IMR-90 (cell line): Measurements from ENCODE around the gene GXYLT1. TPM values are rescaled to one million over a fixed set of nuclear protein-coding genes. Genes with fewer than 3 reads are reported as not detected.
A peak's percentile ranks its signal among the peaks of the same experiment; 100 is the strongest.

Experiments
- ATAC-seq: fragments of 200-7000 bp; cut with Tn5 transposase; 2 replicates; pipeline ENCODE4 v1.9.1; 2020; ENCODE audit warnings: low read depth, mild to moderate bottlenecking, moderate library complexity
- Bru-seq: library from RNA; stranded (reverse); fragments of 400-500 nt; gene quantifications from one replicate; lab custom pipeline; 2021; lab: Mats Ljungman, UMichigan
- BruChase-seq, 2 experiments: library from RNA; stranded (reverse); fragments of 400-500 nt; gene quantifications; one replicate each; lab custom pipeline; 2021; lab: Mats Ljungman, UMichigan
- BruUV-seq: library from RNA; stranded (reverse); fragments of 400-500 nt; replicated peaks from 2 replicates; lab custom pipeline; 2021; lab: Mats Ljungman, UMichigan
- CTCF ChIA-PET: fragments of 300-600 bp; formaldehyde crosslinking; extraction: SDS; loops from one replicate; lab custom pipeline; 2021; ENCODE audit warnings: antibody characterized with exemption; lab: Yijun Ruan, JAX
- POLR2A ChIA-PET: fragments of 300-600 bp; sonication (Branson Sonifier 250); formaldehyde crosslinking; loops from one replicate; lab custom pipeline; 2022; ENCODE audit warnings: antibody characterized with exemption; ENCODE audit not compliant: unreplicated experiment; lab: Charles Lee
- DNase-seq: peaks from one replicate; pipeline ENCODE4 v3.0.0; 2013
- H2AFZ ChIP-seq: replicated peaks from 2 replicates; pipeline ENCODE3; 2013; ENCODE audit warnings: low read length, mild to moderate bottlenecking; ENCODE audit not compliant: poor library complexity
- H2AK5ac ChIP-seq: 2 replicates; pipeline ENCODE4 v1.6.1; 2013; ENCODE audit warnings: low read depth, low read length, inconsistent platforms
- H2AK9ac ChIP-seq: replicated peaks from 2 replicates; pipeline ENCODE3; 2013; ENCODE audit warnings: mild to moderate bottlenecking, low read depth, low read length, moderate library complexity; ENCODE audit not compliant: poor library complexity
- H2BK120ac ChIP-seq: 2 replicates; pipeline ENCODE4 v1.6.1; 2013; ENCODE audit warnings: low read depth, low read length, inconsistent platforms
- H2BK15ac ChIP-seq: 3 replicates; pipeline ENCODE4 v1.6.1; 2013; ENCODE audit warnings: low read depth, low read length, inconsistent platforms
- H2BK20ac ChIP-seq: 2 replicates; pipeline ENCODE4 v1.6.1; 2013; ENCODE audit warnings: low read depth, mild to moderate bottlenecking, inconsistent platforms, low read length, moderate library complexity
- H2BK5ac ChIP-seq: 2 replicates; pipeline ENCODE4 v1.6.1; 2013; ENCODE audit warnings: mild to moderate bottlenecking, low read depth, low read length, inconsistent platforms; ENCODE audit not compliant: poor library complexity, severe bottlenecking
- H3K14ac ChIP-seq: replicated peaks from 2 replicates; pipeline ENCODE4 v1.6.1; 2013; ENCODE audit warnings: low read depth, low read length, inconsistent platforms
- H3K18ac ChIP-seq: 2 replicates; pipeline ENCODE4 v1.6.1; 2013; ENCODE audit warnings: low read depth, low read length, control low read depth
- H3K23ac ChIP-seq: 2 replicates; pipeline ENCODE4 v1.6.1; 2013; ENCODE audit warnings: low read depth, low read length, inconsistent platforms
- H3K27ac ChIP-seq: 2 replicates; pipeline ENCODE4 v1.5.1; 2013; ENCODE audit warnings: mild to moderate bottlenecking, control low read depth, low read length; ENCODE audit not compliant: insufficient read depth
- H3K27me3 ChIP-seq: 2 replicates; pipeline ENCODE4 v1.6.1; 2013; ENCODE audit warnings: low read length; ENCODE audit not compliant: control insufficient read depth, insufficient read depth
- H3K36me3 ChIP-seq: 2 replicates; pipeline ENCODE4 v1.6.1; 2013; ENCODE audit warnings: low read length, mixed read lengths; ENCODE audit not compliant: control insufficient read depth, insufficient read depth
- H3K4ac ChIP-seq: 2 replicates; pipeline ENCODE4 v1.6.1; 2013; ENCODE audit warnings: low read depth, low read length, inconsistent platforms
- H3K4me1 ChIP-seq: 2 replicates; pipeline ENCODE4 v1.6.1; 2013; ENCODE audit warnings: low read length, mixed read lengths; ENCODE audit not compliant: control insufficient read depth, insufficient read depth
- H3K4me2 ChIP-seq: 2 replicates; pipeline ENCODE4 v1.6.1; 2013; ENCODE audit warnings: low read depth, mild to moderate bottlenecking, control low read depth, low read length, moderate library complexity
- H3K4me3 ChIP-seq: 2 replicates; pipeline ENCODE4 v1.5.1; 2013; ENCODE audit warnings: low read depth, mild to moderate bottlenecking, control low read depth, low read length, moderate library complexity; ENCODE audit not compliant: insufficient read depth
- H3K56ac ChIP-seq: 2 replicates; pipeline ENCODE4 v1.6.1; 2013; ENCODE audit warnings: low read length, inconsistent platforms; ENCODE audit not compliant: insufficient read depth; ENCODE audit errors: extremely low read depth
- H3K79me1 ChIP-seq, 2 experiments: 2 replicates each; pipeline ENCODE4 v1.6.1; 2013; ENCODE audit warnings: low read length in 2 of 2, inconsistent platforms in 1 of 2, low read depth in 1 of 2
- H3K9ac ChIP-seq: 2 replicates; pipeline ENCODE4 v1.6.1; 2013; ENCODE audit warnings: low read depth, low read length, control low read depth
- H3K9me1 ChIP-seq: 2 replicates; pipeline ENCODE4 v1.6.1; 2013; ENCODE audit warnings: low read length, inconsistent platforms; ENCODE audit not compliant: insufficient read depth
- H3K9me3 ChIP-seq: 2 replicates; pipeline ENCODE4 v1.6.1; 2013; ENCODE audit warnings: low read length; ENCODE audit not compliant: control insufficient read depth, insufficient read depth
- H4K20me1 ChIP-seq: 2 replicates; pipeline ENCODE4 v1.6.1; 2013; ENCODE audit warnings: low read length, inconsistent platforms; ENCODE audit not compliant: insufficient read depth
- H4K5ac ChIP-seq: 2 replicates; pipeline ENCODE4 v1.6.1; 2013; ENCODE audit warnings: mild to moderate bottlenecking, low read depth, low read length, control low read depth
- H4K8ac ChIP-seq, 2 experiments: 2 replicates each; pipeline ENCODE4 v1.6.1; 2013; ENCODE audit warnings: low read depth in 2 of 2, low read length in 2 of 2, control low read depth in 1 of 2, inconsistent platforms in 1 of 2
- H4K91ac ChIP-seq: 2 replicates; pipeline ENCODE4 v1.6.1; 2013; ENCODE audit warnings: low read depth, low read length, inconsistent platforms; ENCODE audit not compliant: insufficient read depth
- CHD1 ChIP-seq: IDR thresholded peaks from 2 replicates; pipeline ENCODE4 v1.6.1; 2012; ENCODE audit warnings: low read depth, low read length, improper control_type of control experiment
- CTCF ChIP-seq: conservative IDR thresholded peaks from 2 replicates; pipeline ENCODE4 v1.5.1; 2012; ENCODE audit warnings: mild to moderate bottlenecking, low read depth, low read length, improper control_type of control experiment
- ELK1 ChIP-seq: fragments of 150-350 bp; IDR thresholded peaks from 2 replicates; pipeline ENCODE4 v1.6.1; 2016; ENCODE audit warnings: low read depth, mild to moderate bottlenecking, low read length, moderate library complexity, borderline replicate concordance
- MAFK ChIP-seq: IDR thresholded peaks from 2 replicates; pipeline ENCODE4 v1.6.1; 2012; ENCODE audit warnings: low read depth, low read length, improper control_type of control experiment
- MXI1 ChIP-seq: IDR thresholded peaks from 2 replicates; pipeline ENCODE4 v1.6.1; 2012; ENCODE audit warnings: low read depth, mild to moderate bottlenecking, low read length, moderate library complexity, borderline replicate concordance
- NFE2L2 ChIP-seq: fragments of 150-350 bp; IDR thresholded peaks from 2 replicates; pipeline ENCODE4 v1.6.1; 2016; ENCODE audit warnings: low read depth, mild to moderate bottlenecking, low read length
- POLR2A ChIP-seq: IDR thresholded peaks from 2 replicates; pipeline ENCODE4 v1.6.1; 2012; ENCODE audit warnings: mild to moderate bottlenecking, low read depth, low read length
- RCOR1 ChIP-seq: IDR thresholded peaks from 2 replicates; pipeline ENCODE4 v1.6.1; 2012; ENCODE audit warnings: mild to moderate bottlenecking, low read length, improper control_type of control experiment; ENCODE audit not compliant: insufficient replicate concordance
- WGBS, 2 experiments: methylation state at CpG; one replicate each; pipeline versions ENCODE4 v1.1.5 to v1.1.7; 2013; ENCODE audit warnings: missing lambda C conversion rate in 2 of 2; ENCODE audit not compliant: insufficient read length in 1 of 2; ENCODE audit errors: extremely low coverage in 2 of 2; 5-methylcytosine and 5-hydroxymethylcytosine counted together
- dilution Hi-C: fragments of 300-500 bp; cut with HindIII; formaldehyde crosslinking; loops from one replicate; pipeline ENCODE4 v1.14.3; 2018; ENCODE audit warnings: low sequenced_read_pairs; ENCODE audit not compliant: unreplicated experiment
- in situ Hi-C: fragments of 300-500 bp; cut with MboI; formaldehyde crosslinking; loops from 3 replicates; pipeline ENCODE4 v1.14.3; 2019; ENCODE audit warnings: low sequenced_read_pairs, inconsistent platforms, mixed read lengths
- intact Hi-C: fragments of 100-400 bp; cut with micrococcal nuclease; formaldehyde crosslinking; loops from 2 replicates; pipeline ENCODE4 v1.10.0; 2022
- long read RNA-seq: library from polyadenylated mRNA; unstranded; transcript quantifications from one replicate; pipeline ENCODE4 v2.0.0, GENCODE V29; 2021; ENCODE audit not compliant: unreplicated experiment
- polyA plus RNA-seq, 3 experiments: library from polyadenylated mRNA; depleted of rRNA; stranded (reverse); fragments of >200 nt; gene quantifications; 2 replicates each; pipeline ENCODE4 v1.2.3, GENCODE V29; 2012; ENCODE audit warnings: low replicate concordance in 1 of 3
- total RNA-seq: library from RNA; depleted of rRNA; stranded (reverse); fragments of >200 nt; gene quantifications from 2 replicates; pipeline ENCODE4 v1.2.3, GENCODE V29; 2012; rRNA removed
- TF ChIP-seq, protein P1 (sequence below): fragments of 150-350 bp; IDR thresholded peaks from 2 replicates; pipeline ENCODE4 v1.6.1; 2017; ENCODE audit warnings: mild to moderate bottlenecking, antibody characterized with exemption, low read length, low read depth

The GXYLT1 gene
- 8.6 and 18.1 TPM in 2 replicates for total RNA-seq
- polyA plus RNA-seq (2012; rRNA removed), result 6.4 and 8.5 TPM in 2 replicates
- 1.6 and 2.1 TPM in 2 replicates for polyA plus RNA-seq (2012; cell fraction: cytosol; rRNA removed)
- 1.2 and 4.1 TPM in 2 replicates for polyA plus RNA-seq (2012; cell fraction: nucleus; rRNA removed; ENCODE audit: low replicate concordance)
- percentile 71 among the genes with signal in this experiment for Bru-seq, nascent RNA
- percentile 74 among the genes with signal in this experiment for BruChase-seq, experiment 1, labeled RNA remaining after a 6-hour chase
- percentile 76 among the genes with signal in this experiment for BruChase-seq, experiment 2, labeled RNA remaining after a 2-hour chase
- long read RNA-seq, full-length matches to known transcripts, result 40 of 48 reads
- long read RNA-seq, partial matches to known transcripts, result 3 of 48 reads
- long read RNA-seq, other reads (novel, unspliced or antisense), result 5 of 48 reads

GRCh38 chr12:42144408-42145196 is at the start of gene GXYLT1:
TSS of gene GXYLT1 (minus strand) at chr12:42144874. CDS start at chr12:42144646, 228 bp downstream.
- no TSS peak for BruUV-seq
- ATAC-seq, result peak; percentile 97
- Histone ChIP-seq H2BK5ac (peak within 1 kb of the TSS; percentile 58), H3K9me1 (peaks cover 14% of the 10 kb centered on the region; the same call in 1 of the 2 replicates), H2BK15ac (peak within 1 kb of the TSS; percentile 10; the same call in 1 of the 3 replicates), H3K36me3 (no peaks in the 10 kb centered on the region), H2BK20ac (no peak within 1 kb of the TSS), H3K14ac (peak within 1 kb of the TSS; percentile 76), H3K27me3 (no peaks in the 10 kb centered on the region), H2BK120ac (no peak within 1 kb of the TSS), H3K4me3 (peak within 1 kb of the TSS; percentile 94), H2AK9ac (peak within 1 kb of the TSS; percentile 80), H3K4ac (peak within 1 kb of the TSS; percentile 49), H3K23ac (peak within 1 kb of the TSS; percentile 86), H2AFZ (peak within 1 kb of the TSS; percentile 93), H4K20me1 (peaks cover 10% of the 10 kb centered on the region; the same call in 1 of the 2 replicates), H3K27ac (peak within 1 kb of the TSS; percentile 78), H4K91ac (no peak within 1 kb of the TSS), H3K56ac (peak within 1 kb of the TSS; percentile 67), H2AK5ac (no peak within 1 kb of the TSS), H3K79me1 (peaks cover 5 to 28% of the 10 kb centered on the region in 2 experiments; a peak in 3 of 4 replicates), H4K5ac (peak within 1 kb of the TSS; percentile 62; the same call in 1 of the 2 replicates), H3K18ac (peak within 1 kb of the TSS; percentile 61; the same call in 1 of the 2 replicates), H3K9ac (peak within 1 kb of the TSS; percentile 83), H3K4me1 (peaks cover 4% of the 10 kb centered on the region; the same call in 1 of the 2 replicates), H3K9me3 (no peaks in the 10 kb centered on the region), H3K4me2 (peak within 1 kb of the TSS; percentile 99), H4K8ac (peak within 1 kb of the TSS; percentile 67 to 76; a peak in 3 of 4 replicates)
- ChIA-PET CTCF (interaction anchor here (0.7 to 1.0 kb wide), 2 partner anchors 10 to 187 kb away, joined by 3 read pairs; no protein-coding TSS in a partner anchor), POLR2A (interaction anchor here (0.7 to 0.9 kb wide), 2 partner anchors 14 to 201 kb away, joined by 3 to 4 read pairs; no protein-coding TSS in a partner anchor)
- intact Hi-C loops, result loop anchor here (5.0 kb wide), 1 partner anchor 93 kb away; the partner anchor contains the start of gene YAF2
- in situ Hi-C loops, result no loop called here
- 1% methylated on average over 55 of the region's 106 CpGs; no CpG with 5 or more reads in 1 of the 2 experiments for WGBS, 2 experiments
- DNase-seq, result peak; percentile 91
- dilution Hi-C loops, result no loop called here
- peak; percentile 10; the same call in 1 of the 2 replicates for TF ChIP-seq MXI1
- TF ChIP-seq, protein P1, sequence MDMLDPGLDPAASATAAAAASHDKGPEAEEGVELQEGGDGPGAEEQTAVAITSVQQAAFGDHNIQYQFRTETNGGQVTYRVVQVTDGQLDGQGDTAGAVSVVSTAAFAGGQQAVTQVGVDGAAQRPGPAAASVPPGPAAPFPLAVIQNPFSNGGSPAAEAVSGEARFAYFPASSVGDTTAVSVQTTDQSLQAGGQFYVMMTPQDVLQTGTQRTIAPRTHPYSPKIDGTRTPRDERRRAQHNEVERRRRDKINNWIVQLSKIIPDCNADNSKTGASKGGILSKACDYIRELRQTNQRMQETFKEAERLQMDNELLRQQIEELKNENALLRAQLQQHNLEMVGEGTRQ, result no peak
- no peak for TF ChIP-seq MAFK
- no peak for TF ChIP-seq CTCF
- 0 out of 2 replicates have a peak, but pooled peaks have one; percentile 39 for TF ChIP-seq POLR2A
- no peak for TF ChIP-seq RCOR1
- 0 out of 2 replicates have a peak, but pooled peaks have one; percentile 2 for TF ChIP-seq NFE2L2
- no peak for TF ChIP-seq CHD1
- TF ChIP-seq ELK1, result no peak
